Measurements from ENCODE around the gene LRMDA.

Gene LRMDA

DNA sequence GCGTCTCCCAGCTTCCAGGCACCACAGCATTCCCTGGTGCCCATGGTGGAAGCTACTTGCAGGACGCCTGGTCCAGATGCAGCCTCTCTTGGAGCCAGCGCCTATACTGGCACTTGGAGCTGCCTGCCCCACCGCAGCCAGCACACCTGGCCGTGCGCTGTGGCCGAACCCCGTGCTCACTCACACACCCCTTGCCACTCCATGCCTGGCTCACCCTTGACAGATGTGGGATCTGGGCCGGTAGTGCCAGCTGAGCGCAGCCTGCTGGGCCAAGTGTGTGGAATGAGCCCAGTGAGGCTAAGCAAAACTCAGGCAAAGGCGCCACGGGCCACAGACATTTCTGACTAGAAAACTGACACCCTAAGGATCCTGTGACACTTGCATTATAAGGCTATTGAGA, 884.8 kb downstream of the LRMDA start:
- H3K36me3 ChIP-seq (ENCODE audit: insufficient read depth, low read depth, low read length): no peaks in the 10 kb centered on the region
- no peak overlapping the region for H3K27ac ChIP-seq (ENCODE audit: low read length)
- H3K4me3 ChIP-seq (ENCODE audit: low read length): no peak overlapping the region
- H3K4me1 ChIP-seq (ENCODE audit: insufficient read depth, low read length): no peaks in the 10 kb centered on the region; the same call in 1 of the 2 replicates
- no peaks in the 10 kb centered on the region for H3K27me3 ChIP-seq (ENCODE audit: insufficient read depth, low read length)
- H3K9ac ChIP-seq (ENCODE audit: low read depth, low read length): no peak overlapping the region
- no peaks in the 10 kb centered on the region for H3K9me3 ChIP-seq (ENCODE audit: insufficient read depth, low read depth, low read length)

DNA sequence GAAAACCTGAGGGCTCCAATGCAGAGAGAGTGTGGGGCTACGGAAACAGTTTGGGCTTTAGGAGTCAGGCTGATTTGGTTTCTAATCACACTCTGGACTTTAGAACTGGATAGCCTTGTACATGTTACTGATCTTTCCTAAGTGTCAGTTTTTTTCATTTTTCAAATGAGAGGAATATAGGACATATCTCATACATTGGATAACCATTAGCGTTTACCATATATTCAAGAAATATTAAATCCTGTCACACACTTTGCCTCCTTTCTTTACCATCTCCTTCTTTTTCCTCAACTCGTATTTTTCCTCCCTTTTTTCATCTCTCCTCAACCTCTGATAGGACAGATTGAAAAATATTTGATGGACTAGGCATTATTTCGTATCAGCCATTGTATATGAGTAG, 885.7 kb downstream of the LRMDA start:
- H3K4me1 ChIP-seq (ENCODE audit: insufficient read depth, low read length): no peaks in the 10 kb centered on the region; the same call in 1 of the 2 replicates
- H3K9ac ChIP-seq (ENCODE audit: low read depth, low read length): no peak overlapping the region
- H3K4me3 ChIP-seq (ENCODE audit: low read length): no peak overlapping the region
- H3K9me3 ChIP-seq (ENCODE audit: insufficient read depth, low read depth, low read length): no peaks in the 10 kb centered on the region
- no peak overlapping the region for H3K27ac ChIP-seq (ENCODE audit: low read length)
- H3K36me3 ChIP-seq (ENCODE audit: insufficient read depth, low read depth, low read length): no peaks in the 10 kb centered on the region
- H3K27me3 ChIP-seq (ENCODE audit: insufficient read depth, low read length): no peaks in the 10 kb centered on the region

DNA sequence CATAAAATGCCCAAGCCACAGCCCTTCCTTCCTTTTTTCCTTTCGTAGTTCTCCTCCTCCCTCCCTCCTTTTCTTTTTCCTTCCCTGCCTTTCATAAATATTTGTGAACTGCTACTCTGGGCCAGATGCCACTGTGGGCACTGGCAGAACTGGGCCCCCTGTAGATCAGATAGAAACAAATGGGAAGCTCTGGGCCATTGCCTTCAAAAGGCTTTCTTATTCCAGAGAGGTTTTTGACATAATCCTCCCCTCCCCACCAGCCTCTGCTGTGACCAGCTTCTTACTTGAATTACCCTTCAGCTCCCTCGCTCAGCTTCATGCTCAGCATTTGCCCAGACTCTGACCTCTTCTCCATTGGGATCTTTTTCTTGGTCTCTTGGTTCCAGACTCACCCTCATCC, 886.8 kb downstream of the LRMDA start:
- Histone ChIP-seq H3K36me3 (ENCODE audit: insufficient read depth, low read depth, low read length) (no peaks in the 10 kb centered on the region), H3K9ac (ENCODE audit: low read depth, low read length) (no peak overlapping the region), H3K4me3 (ENCODE audit: low read length) (no peak overlapping the region), H3K27ac (ENCODE audit: low read length) (no peak overlapping the region), H3K27me3 (ENCODE audit: insufficient read depth, low read length) (no peaks in the 10 kb centered on the region), H3K9me3 (ENCODE audit: insufficient read depth, low read depth, low read length) (no peaks in the 10 kb centered on the region), H3K4me1 (ENCODE audit: insufficient read depth, low read length) (no peaks in the 10 kb centered on the region; the same call in 1 of the 2 replicates)

DNA sequence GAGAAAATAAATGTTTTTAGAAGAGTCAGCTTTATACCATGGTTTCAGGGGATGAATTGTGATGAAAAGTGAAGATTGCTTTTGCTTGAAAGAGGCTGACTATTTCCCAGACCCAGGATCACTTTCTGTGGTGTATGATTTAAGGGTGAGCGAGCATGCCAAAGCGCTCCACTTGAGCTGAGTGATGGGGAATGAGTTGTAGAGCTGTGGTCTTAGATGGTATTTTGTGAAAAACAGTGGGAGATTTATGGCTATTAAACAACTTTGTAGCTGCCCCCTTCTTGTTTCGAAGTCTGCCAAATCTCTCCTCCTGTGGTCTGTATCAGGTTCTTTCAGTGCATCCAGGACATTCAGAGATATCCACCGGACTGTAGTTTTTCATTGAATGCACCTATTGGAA, 888.2 kb downstream of the LRMDA start:
- no peak overlapping the region for H3K9ac ChIP-seq (ENCODE audit: low read depth, low read length)
- H3K36me3 ChIP-seq (ENCODE audit: insufficient read depth, low read depth, low read length): no peaks in the 10 kb centered on the region
- H3K9me3 ChIP-seq (ENCODE audit: insufficient read depth, low read depth, low read length): no peaks in the 10 kb centered on the region
- H3K27ac ChIP-seq (ENCODE audit: low read length): no peak overlapping the region
- no peaks in the 10 kb centered on the region; the same call in 1 of the 2 replicates for H3K4me1 ChIP-seq (ENCODE audit: insufficient read depth, low read length)
- H3K4me3 ChIP-seq (ENCODE audit: low read length): no peak overlapping the region
- no peaks in the 10 kb centered on the region for H3K27me3 ChIP-seq (ENCODE audit: insufficient read depth, low read length)

DNA sequence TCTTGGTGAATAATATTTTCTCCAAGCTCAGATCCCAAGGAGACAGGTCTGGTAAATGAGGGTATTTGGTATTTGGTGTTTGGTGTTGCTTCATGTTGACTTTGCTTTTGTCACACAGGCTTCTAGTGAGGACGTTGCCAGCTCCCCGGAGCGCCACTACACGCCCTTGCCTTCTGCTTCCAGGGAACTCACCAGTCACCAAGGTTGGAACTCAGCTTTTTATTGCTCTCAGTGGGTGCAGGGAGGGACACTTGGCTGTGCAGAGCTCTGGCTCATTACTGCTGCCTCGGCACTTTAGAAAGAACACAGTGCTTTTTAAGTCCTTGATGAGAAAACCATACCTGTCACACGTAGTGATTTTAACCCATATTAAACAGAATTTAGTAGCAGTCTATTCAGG, 892.9 kb downstream of the LRMDA start:
- Histone ChIP-seq H3K27ac (ENCODE audit: low read length) (no peak overlapping the region), H3K27me3 (ENCODE audit: insufficient read depth, low read length) (no peaks in the 10 kb centered on the region), H3K4me3 (ENCODE audit: low read length) (no peak overlapping the region), H3K4me1 (ENCODE audit: insufficient read depth, low read length) (no peaks in the 10 kb centered on the region), H3K36me3 (ENCODE audit: insufficient read depth, low read depth, low read length) (no peaks in the 10 kb centered on the region), H3K9ac (ENCODE audit: low read depth, low read length) (no peak overlapping the region), H3K9me3 (ENCODE audit: insufficient read depth, low read depth, low read length) (no peaks in the 10 kb centered on the region)

DNA sequence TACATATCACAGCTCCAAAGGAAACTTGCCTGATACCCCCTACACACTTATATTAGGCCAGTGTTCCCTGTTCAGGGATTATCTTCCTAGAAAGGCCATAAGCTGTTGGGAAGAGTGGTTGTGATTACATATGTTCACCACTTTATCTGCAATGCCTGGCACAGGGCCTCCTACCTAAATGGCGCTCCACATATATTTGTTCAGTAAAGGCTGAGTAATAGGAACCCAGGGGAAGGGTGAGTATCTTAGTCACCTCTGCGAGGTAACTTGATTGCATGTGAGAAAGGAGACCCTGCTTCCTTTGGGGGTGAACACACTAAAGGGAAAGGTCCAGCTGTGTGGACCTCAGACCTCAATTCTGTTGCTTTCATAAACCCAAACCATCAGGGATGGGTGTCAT, 896.0 kb downstream of the LRMDA start:
- H3K9ac ChIP-seq (ENCODE audit: low read depth, low read length): no peak overlapping the region
- H3K4me3 ChIP-seq (ENCODE audit: low read length): no peak overlapping the region
- H3K9me3 ChIP-seq (ENCODE audit: insufficient read depth, low read depth, low read length): no peaks in the 10 kb centered on the region
- H3K27me3 ChIP-seq (ENCODE audit: insufficient read depth, low read length): no peaks in the 10 kb centered on the region
- no peaks in the 10 kb centered on the region for H3K36me3 ChIP-seq (ENCODE audit: insufficient read depth, low read depth, low read length)
- no peak overlapping the region for H3K27ac ChIP-seq (ENCODE audit: low read length)
- no peaks in the 10 kb centered on the region for H3K4me1 ChIP-seq (ENCODE audit: insufficient read depth, low read length)

DNA sequence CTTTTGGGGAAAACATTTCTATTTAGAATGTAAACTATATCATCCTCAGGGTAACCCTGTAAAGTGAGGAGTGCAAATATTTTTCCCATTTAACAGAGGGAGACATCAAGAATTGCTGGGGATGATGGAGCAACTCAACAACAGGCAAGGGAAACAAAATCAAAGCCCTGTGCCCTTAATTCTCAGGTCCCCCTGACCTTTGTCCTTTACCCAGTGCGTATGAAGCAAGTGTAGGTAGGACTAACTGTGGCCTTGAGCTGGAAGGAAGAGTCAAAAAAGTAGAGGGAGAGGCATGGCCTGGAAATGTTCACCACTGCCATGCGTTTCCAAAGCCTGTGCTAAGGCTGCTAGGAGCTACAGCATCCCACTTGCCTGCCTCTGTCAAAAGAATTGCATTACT, 896.9 kb downstream of the LRMDA start:
- Histone ChIP-seq H3K27me3 (ENCODE audit: insufficient read depth, low read length) (no peaks in the 10 kb centered on the region), H3K27ac (ENCODE audit: low read length) (no peak overlapping the region), H3K4me3 (ENCODE audit: low read length) (no peak overlapping the region)

DNA sequence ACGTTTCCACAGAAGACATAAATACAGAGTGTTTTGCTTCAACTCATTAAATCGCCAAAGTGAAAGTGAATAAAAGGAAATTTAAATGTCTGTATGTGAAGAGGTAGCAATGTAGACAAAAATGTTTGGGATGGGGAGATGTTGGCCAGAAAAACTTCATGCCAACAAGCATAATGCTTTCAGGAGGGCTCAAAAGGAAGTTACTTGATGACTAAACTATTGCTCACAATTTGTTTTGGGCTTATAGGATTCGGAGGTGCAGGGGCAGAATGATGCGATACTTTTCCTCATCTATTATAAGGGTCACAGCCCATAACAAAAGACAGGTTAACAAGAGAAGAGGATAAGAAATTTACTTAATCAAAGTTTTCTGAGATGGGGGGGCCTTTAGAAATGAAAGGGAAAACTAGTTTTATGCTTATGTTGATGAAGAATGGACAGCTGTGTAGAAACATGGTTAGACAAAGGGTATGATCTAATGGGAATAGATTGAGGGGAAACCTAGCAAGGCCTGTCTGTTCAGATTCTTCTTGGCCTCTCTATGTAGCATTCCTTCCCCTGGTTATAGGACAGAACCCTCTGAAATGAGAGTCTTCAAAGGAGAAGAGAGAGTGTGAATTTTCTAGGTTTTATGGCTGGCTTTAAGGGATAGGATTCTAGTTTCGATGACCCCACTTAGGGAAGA, 898.6 kb downstream of the LRMDA start:
- Histone ChIP-seq H3K4me3 (ENCODE audit: low read length) (no peak overlapping the region), H3K4me1 (ENCODE audit: insufficient read depth, low read length) (no peaks in the 10 kb centered on the region), H3K27ac (ENCODE audit: low read length) (no peak overlapping the region), H3K36me3 (ENCODE audit: insufficient read depth, low read depth, low read length) (no peaks in the 10 kb centered on the region), H3K27me3 (ENCODE audit: insufficient read depth, low read length) (no peaks in the 10 kb centered on the region), H3K9me3 (ENCODE audit: insufficient read depth, low read depth, low read length) (no peaks in the 10 kb centered on the region), H3K9ac (ENCODE audit: low read depth, low read length) (no peak overlapping the region)

More for the DNA sequence above, 896.9 kb downstream of the LRMDA start:
- H3K4me1 ChIP-seq (ENCODE audit: insufficient read depth, low read length): no peaks in the 10 kb centered on the region
- no peaks in the 10 kb centered on the region for H3K36me3 ChIP-seq (ENCODE audit: insufficient read depth, low read depth, low read length)
- H3K9ac ChIP-seq (ENCODE audit: low read depth, low read length): no peak overlapping the region
- no peaks in the 10 kb centered on the region for H3K9me3 ChIP-seq (ENCODE audit: insufficient read depth, low read depth, low read length)

DNA sequence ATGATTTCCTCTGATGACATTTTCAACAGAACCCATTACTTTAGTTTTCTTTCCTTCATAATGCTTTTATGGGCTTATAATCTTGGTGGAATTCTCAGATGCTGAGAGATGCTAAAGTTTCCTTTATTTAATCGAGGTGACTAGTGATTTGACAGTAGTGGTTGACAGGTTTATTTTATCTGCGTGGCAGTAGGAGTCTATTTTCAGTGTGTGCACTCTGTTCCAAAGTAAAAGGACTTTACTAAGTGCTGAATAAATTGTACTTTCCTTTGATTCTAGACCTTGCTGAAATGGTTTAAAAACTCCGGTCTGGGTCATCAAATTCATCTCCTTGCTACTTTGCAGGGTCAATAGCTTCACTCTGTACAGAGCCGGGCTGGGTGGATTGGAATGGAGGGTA, 900.3 kb downstream of the LRMDA start:
- H3K9me3 ChIP-seq (ENCODE audit: insufficient read depth, low read depth, low read length): no peaks in the 10 kb centered on the region
- H3K36me3 ChIP-seq (ENCODE audit: insufficient read depth, low read depth, low read length): no peaks in the 10 kb centered on the region
- no peaks in the 10 kb centered on the region for H3K27me3 ChIP-seq (ENCODE audit: insufficient read depth, low read length)
- H3K9ac ChIP-seq (ENCODE audit: low read depth, low read length): no peak overlapping the region
- no peak overlapping the region for H3K4me3 ChIP-seq (ENCODE audit: low read length)
- H3K4me1 ChIP-seq (ENCODE audit: insufficient read depth, low read length): peaks cover 11% of the 10 kb centered on the region; the same call in 1 of the 2 replicates
- no peak overlapping the region for H3K27ac ChIP-seq (ENCODE audit: low read length)

DNA sequence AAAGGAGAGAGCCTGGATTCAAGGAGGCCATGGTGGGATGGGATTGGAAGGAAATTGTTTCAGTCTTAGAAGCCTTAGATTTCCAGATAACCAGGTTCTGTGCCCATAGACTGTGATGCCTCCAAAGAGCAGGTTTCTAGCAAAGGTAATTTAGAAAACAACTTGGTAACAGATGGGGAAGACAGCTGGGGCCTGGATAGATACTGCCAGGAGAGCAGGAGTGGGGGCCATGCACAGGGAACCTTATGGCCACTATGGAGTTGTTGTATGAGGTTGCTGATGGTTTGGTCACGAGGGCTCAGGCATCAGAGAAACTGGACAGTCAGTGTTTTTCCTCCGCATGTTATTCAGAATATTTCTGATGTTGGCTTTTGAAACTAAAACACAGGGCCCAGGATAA, 901.9 kb downstream of the LRMDA start:
- no peak overlapping the region for H3K27ac ChIP-seq (ENCODE audit: low read length)
- no peaks in the 10 kb centered on the region for H3K36me3 ChIP-seq (ENCODE audit: insufficient read depth, low read depth, low read length)
- no peak overlapping the region for H3K4me3 ChIP-seq (ENCODE audit: low read length)
- no peak overlapping the region for H3K9ac ChIP-seq (ENCODE audit: low read depth, low read length)
- peaks cover 16% of the 10 kb centered on the region for H3K4me1 ChIP-seq (ENCODE audit: insufficient read depth, low read length)
- H3K27me3 ChIP-seq (ENCODE audit: insufficient read depth, low read length): no peaks in the 10 kb centered on the region
- H3K9me3 ChIP-seq (ENCODE audit: insufficient read depth, low read depth, low read length): no peaks in the 10 kb centered on the region

DNA sequence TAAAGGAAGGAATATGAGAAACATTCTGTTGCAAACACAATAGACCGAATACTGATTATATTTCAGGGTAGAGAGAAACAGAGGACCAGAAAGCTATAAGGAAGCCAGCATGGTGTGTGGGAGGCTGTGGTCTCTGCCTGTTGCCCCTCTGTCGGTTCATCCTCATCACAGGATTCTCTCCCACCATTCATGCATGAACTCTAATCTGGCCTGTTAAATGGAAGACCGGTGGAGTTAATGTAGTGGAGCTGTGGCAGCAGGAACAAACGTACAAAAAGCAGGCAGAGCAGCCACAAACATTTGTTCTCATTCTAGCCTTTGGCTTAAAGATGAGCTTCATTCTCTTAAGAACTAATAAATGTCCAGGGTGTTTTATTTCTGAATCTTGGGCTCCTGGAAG, 902.4 kb downstream of the LRMDA start:
- H3K27me3 ChIP-seq (ENCODE audit: insufficient read depth, low read length): no peaks in the 10 kb centered on the region
- no peak overlapping the region for H3K9ac ChIP-seq (ENCODE audit: low read depth, low read length)
- no peak overlapping the region for H3K4me3 ChIP-seq (ENCODE audit: low read length)
- H3K36me3 ChIP-seq (ENCODE audit: insufficient read depth, low read depth, low read length): no peaks in the 10 kb centered on the region
- H3K9me3 ChIP-seq (ENCODE audit: insufficient read depth, low read depth, low read length): no peaks in the 10 kb centered on the region
- H3K4me1 ChIP-seq (ENCODE audit: insufficient read depth, low read length): peaks cover 16% of the 10 kb centered on the region
- H3K27ac ChIP-seq (ENCODE audit: low read length): no peak overlapping the region

DNA sequence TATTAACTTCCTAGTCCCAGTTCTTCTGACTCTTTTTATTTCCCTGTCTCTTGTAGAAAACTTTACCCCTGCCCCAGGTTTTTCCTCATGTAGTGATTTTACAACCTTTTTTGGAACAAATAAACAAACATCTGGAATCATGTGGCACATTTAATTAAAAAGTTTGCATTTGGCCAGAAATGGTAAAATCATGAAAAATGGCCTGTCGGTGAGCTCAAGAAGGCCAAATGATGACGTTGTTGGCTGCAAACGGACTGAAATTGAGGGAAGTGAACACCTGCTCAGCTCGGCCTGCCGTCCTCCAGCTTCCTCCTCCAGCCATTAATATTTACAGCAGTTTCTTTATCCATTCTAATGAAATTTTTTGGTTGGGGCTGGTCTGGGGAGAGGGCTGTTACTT, 902.8 kb downstream of the LRMDA start:
- Histone ChIP-seq H3K4me3 (ENCODE audit: low read length) (no peak overlapping the region), H3K27me3 (ENCODE audit: insufficient read depth, low read length) (no peaks in the 10 kb centered on the region), H3K4me1 (ENCODE audit: insufficient read depth, low read length) (peaks cover 16% of the 10 kb centered on the region), H3K27ac (ENCODE audit: low read length) (no peak overlapping the region), H3K9me3 (ENCODE audit: insufficient read depth, low read depth, low read length) (no peaks in the 10 kb centered on the region), H3K36me3 (ENCODE audit: insufficient read depth, low read depth, low read length) (no peaks in the 10 kb centered on the region), H3K9ac (ENCODE audit: low read depth, low read length) (no peak overlapping the region)

Measured in iPS-20b (cell line).